ENCODE data around the gene DAPK2.
"Not testable (repeated sequence)": the region's sequence is repeated elsewhere in the genome, so short reads cannot be mapped to it uniquely, and the experiment has no call there.

The DAPK2 gene

DNA sequence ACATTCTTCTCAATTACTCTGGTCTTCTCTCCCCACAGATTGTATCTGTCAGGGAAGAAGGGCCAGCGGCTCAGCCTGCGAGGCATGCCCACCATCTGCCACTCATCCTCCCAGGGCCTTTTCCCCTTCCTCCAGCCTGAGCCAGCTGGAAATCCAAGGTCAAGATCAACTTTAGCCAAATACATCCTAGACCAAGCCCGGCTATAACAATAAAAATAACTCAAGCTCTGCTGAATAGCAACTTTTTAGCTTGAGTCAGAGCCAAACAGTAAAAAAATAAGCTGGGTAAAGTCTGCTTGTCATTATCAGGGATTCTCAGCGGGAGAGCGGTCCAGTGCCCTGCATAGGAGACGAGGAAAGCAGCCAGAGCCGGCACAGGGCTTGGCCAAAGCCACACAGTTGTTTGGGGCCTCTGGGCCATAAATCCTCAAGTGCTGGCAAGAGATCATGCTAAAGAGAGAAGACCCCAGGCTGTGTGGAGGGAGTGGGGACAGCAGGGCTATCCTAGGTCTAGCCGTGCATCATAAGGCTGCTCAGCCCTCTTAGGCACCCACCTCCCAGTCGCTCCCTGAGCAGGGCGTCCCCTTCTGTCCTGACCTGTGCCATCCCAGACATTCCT, 136.4 kb downstream of the DAPK2 start:
- no peak for DNase-seq

DNA sequence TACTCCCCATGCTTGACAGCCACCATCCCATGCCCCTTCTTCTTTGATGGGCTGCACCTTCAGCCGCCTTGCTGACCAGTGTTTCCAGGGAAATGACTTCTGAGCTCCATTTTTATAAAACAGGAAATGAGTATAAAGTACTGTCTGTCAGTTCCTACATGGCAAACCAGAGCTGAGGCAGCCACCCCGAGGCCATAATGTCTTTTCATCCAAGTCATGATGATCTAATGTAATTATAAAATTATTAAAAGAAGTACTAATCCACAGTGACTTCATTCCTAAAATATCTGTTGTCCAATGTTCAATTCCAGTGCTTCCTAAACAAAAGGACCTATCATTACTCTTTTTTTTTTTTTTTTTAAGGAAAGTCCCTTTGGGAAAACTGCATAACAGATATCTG, 137.3 kb downstream of the DAPK2 start:
- DNase-seq = no peak

- DNase-seq = no peak
Observed at GRCh38 chr15:63908281-63908680, 138.0 kb downstream of the DAPK2 start.

DNA sequence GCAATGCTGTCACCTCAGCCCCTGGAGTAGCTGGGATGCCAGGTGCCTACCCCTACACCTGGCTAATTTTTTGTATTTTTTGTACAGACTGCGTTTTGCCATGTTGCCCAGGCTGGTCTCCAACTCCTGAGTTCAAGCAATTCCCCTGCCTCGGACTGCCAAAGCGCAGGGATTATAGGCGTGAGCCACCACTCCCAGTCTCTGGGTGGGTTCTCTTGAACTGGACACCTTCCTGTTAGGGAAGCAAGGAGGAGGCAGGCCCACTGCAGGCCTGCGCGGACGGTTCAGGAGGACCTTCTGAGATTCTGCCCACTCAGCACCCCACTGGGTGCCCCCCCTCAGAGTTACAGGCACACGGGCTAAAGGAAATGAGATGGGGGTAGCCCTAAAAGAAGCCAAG, 138.8 kb downstream of the DAPK2 start:
- no peak for DNase-seq

- DNase-seq = no peak
Observed at GRCh38 chr15:63906266-63906584, 140.1 kb downstream of the DAPK2 start.

DNA sequence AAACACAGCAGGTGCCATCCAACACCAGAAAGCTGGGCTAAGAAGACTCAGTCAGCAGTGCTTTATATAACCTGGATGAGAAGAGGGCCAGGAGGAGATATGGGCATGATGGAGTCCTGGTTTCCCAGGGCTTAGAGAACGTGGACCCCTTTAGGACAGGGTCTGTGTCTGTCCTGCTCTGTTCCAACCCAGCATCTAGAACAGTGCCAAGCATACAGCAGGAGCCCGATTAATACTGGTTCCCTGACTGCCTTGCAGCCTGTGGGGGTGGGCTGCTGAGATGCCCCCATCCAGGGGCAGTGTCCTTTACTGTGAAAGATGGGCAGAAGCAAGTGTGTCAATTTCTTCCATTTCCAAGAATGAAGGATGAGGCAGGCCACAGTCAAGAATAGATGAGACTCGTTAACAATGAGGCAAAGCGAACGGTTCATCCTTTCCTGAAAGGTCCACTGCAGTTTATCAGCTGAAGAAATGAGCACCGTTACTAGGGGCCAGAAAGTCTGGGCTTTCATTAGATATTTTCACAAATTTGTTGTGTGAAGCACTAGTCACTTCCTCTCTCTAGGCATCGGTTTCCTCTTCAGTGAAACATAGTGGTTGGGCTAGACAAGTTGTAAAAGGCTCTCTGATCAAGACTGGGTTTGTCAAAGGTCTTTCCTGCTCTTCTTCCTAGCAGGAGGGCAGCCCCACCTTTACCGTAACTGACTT, 140.6 kb downstream of the DAPK2 start:
- peak; percentile 15 for DNase-seq

- no peak for DNase-seq
Observed at GRCh38 chr15:63905131-63905530, 141.2 kb downstream of the DAPK2 start.

- no peak for DNase-seq
Observed at GRCh38 chr15:63904042-63904441, 142.2 kb downstream of the DAPK2 start.

GRCh38 chr15:63902671-63903035, 143.6 kb downstream of the DAPK2 start:
- DNase-seq = no peak

- no peak for DNase-seq
Observed at GRCh38 chr15:63901912-63902670, 144.2 kb downstream of the DAPK2 start.

DNA sequence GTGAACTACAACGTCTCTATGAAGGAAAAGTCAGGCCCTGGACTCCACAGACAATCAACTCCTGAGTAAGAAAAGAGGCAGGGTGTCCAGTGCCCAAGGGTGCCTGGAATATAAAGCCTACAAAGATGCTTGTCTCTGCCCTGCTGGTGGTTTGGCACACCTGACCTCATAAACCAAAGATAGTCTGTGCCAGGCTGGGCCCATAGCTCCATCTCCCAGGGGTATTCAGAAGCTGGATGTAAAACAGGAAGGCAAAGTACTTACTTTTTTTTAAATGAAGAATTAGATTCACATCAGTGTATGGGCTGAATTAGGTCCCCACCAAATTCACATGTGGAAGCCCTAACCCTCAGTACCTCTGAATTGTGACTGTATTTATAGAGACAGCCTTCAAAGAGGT, 146.0 kb downstream of the DAPK2 start:
- no peak for DNase-seq

GRCh38 chr15:63899606-63900005, 146.7 kb downstream of the DAPK2 start:
- not testable (repeated sequence) for DNase-seq

DNA sequence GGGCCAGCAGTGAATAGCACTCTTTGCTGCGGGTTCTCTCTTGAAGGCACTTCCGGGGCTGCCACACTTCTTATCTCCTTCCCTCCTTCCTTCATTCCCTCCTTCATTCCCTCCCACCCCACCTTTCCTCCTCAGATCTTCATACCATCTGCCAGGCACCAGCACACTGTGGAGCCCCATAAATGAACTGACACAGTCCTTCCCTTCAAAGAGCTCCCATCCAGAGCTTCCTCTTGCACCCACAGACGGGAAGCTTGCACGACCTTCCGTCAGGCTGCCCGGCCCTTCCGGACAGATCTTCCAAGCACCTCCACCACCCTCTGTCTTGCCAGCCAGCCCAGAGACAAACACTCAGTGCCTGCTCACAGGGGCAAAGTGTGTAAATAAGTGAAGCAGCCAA, 147.1 kb downstream of the DAPK2 start:
- DNase-seq = no peak

DNA sequence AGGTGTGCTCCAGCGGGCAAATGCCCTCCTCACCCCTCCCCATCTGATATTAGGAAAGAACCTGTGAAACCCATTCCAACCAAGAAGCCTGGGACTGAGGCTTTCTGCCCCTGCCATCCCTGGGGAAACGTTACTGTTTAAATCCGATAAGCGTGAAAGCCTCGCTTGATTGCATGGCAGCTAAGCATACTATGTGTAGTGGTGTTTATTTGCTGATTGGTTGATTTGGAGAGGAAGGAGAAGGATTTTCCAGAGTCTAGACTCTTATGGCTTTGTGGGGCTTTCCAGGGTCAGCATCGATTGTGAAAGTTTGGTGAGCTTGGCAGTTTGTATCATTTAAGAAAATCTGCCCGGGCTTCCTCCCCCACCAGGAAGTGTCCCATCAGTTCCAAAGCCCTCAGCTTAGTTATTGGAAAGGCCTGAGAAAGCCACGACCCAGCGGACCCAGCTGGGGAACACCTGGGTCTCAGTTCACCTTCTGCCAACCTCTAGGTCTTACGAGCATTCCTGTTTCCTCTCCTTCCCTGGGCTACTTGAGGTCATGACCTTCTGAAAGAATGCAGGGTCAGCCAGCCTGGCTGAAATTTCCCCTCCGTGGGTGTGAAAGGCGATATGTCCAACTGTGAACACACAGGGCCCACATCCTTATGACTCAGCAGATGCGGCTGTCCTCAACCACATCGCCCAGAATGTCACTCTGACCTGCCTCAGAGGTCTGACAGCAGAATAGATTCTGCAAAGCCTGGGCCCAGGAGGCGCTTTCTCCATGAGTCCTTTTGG, 149.8 kb downstream of the DAPK2 start:
- DNase-seq = peak; percentile 68

DNA sequence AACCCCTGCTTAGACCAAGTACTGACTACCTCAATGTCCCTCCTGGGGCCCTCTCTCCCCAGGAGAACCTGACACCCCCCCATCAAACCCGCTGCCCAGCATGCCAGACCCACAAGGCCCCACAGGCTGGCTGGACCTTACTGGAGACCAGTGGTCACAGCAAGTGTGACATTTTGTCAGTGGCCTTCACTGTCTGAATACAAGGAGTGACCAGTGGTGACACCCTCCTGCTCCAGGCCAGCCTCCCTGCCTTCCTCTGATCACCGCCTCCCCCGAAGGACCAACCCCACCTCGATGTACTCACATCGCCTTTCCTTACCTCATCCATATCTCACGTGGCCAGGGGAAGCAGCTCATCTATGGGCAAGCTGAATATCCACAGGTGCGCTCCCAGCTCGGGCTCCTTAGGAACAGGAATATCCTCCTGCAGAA, 150.5 kb downstream of the DAPK2 start:
- DNase-seq = no peak

DNA sequence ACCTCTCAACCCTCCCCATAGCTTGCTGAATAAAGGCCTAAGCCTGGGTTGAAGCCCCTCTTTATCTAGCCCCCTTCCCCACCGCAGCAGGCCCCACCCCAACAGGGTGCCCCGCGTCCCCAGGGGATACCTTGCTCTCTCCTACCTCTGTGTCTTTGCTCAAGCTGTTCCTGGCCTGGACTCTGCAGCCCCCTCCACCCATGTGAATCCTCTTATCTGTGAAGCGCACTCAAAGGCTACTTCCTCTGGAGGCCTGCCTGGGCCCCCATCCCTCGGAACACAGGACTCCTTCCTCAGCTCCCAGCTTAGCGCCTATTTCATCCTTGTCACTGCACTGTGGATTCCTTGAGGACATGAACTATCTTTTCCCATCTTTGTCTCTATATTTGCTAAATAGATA, 151.1 kb downstream of the DAPK2 start:
- no peak for DNase-seq

GRCh38 chr15:63894662-63894949, 151.7 kb downstream of the DAPK2 start:
- no peak for DNase-seq

GRCh38 chr15:63893866-63894661, 152.2 kb downstream of the DAPK2 start:
- DNase-seq = no peak

- DNase-seq = peak; percentile 90
Observed at GRCh38 chr15:63892794-63893441, 153.4 kb downstream of the DAPK2 start.

DNA sequence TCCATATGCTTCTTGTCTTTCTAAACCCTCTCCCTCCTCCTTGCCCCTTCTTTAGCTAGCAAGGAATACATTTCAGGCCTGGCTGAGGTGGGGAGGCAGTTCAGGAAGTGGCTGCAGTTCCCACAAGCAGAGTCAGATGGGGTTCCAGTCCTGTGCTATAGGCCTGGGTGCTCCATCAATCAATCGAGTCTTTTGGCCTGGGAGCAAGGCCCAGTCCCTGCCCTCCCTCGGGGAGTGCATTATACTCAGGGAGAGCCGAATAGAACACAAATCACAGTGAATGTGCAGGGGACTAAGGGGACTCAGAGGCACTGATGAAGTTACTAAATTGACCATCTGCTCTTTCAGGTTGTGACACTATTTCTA, 154.5 kb downstream of the DAPK2 start:
- DNase-seq = no peak

- DNase-seq = peak; percentile 77
Observed at GRCh38 chr15:63891079-63891767, 155.1 kb downstream of the DAPK2 start.

DNA sequence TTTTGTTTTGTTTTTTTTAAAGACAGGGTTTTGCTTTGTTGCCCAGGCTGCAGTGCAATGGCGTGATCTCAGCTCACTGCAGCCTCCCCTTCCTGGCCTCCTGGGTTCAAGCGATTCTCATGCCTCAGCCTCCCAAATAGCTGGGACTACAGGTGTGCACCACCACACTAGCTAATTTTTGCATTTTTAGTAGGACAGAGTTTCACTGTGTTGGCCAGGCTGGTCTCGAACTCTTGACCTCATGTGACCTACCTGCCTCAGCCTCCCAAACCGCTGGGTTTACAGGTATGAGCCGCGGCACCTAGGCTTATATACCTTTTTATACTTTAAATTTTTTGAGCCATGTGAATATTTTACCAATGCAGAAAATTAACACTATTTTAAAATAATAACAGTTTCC, 155.7 kb downstream of the DAPK2 start:
- DNase-seq = no peak

Measured in activated CD4-positive, alpha-beta T cell treated with anti-CD3 and anti-CD28 coated beads, Interleukin-10, Interleukin-2, amounts not matched to agents 100 ng/mL and 50 ng/mL, durations not matched to agents 16 hours and 8 hours (primary cell).